ENCODE data around the gene ISCU. TPM values are rescaled to one million over a fixed set of nuclear protein-coding genes. Genes with fewer than 3 reads are reported as not detected.

Gene ISCU
- total RNA-seq, result 10 to 100 TPM; 57.5 to 60.9 TPM

DNA sequence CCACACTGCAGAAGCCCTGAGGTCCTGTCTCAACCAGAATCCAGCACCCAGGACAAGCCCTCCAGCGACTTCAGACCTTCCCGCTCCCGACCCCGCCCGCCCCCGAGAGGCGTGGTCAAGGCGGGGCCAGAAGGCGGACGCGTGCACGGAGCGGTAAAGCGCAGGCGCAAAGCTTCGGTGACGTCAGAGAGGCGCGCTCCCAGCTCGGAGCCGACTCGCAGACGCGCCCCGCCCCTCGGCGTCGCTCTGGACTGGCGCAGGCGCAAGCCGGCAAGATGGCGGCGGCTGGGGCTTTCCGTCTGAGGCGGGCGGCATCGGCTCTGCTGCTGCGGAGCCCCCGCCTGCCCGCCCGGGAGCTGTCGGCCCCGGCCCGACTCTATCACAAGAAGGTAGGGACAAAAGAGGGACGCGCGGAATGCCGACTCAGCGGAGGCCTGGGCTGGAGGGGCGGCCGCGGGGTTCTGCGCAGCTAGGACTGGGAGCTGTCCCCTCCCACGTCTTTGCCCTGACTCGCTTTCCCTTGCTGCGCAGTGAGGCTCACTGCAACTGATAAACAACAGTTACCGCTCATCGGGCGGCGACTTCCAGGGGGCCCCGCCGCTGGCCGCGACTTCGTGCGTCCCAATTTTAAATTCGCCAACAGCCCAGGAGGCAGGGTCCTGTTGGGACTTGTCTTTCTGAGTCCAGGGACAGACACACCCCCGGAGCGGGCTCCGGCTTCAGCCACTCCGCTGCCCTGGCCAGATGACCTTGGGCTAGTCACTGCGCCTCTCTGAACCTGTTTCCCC, at the start of gene ISCU:
Gene ISCU, plus strand, starts transcription at position 249 of the 788 bp plus-strand sequence. Its CDS starts 27 bp downstream, at position 276.

DNA sequence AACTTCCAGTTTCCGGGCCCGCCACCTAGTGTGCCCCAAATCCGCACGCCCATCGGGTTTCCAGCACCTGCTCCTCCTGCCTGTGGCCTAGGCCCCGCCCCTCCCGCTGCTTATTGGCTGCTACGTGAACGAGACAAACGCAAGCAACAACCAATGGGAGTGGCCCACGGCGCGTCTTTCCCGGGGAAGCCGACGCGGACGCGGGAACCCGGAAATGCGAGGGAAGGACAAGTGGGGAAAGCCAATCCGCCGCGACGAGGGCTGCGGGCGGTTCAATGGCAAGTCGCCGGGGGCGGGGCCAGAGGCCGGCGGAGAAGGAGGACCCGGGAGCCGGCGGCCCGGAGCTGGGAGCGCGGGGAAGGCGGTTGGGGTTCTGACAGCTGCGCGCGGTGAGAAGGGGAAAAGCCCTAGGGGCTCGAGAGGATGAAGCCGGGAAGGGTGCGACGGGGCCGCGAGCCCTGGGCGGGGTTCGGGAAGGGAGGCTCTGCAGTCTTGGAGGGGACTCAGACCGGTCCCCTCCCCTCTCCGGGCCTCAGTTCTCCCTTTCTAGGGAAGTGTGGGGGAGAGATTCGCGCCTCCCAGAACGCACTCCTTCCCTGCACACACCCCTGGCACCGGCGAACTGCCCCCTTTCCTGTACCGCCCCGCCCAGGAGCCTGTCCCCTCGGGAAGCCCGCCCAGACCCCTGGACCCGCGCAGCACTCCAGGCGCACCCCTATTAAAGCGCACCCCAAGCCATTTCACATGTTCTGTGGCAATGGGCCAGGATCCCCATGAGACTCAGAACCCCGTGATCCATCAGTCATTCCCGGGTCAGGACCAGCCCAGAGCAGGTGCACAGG, 47.2 kb upstream of the ISCU start, which contains the start of gene FICD:
Gene FICD, plus strand, starts transcription at position 305 of the 842 bp plus-strand sequence. CDS start 1,696 bp downstream, outside the sequence.

DNA sequence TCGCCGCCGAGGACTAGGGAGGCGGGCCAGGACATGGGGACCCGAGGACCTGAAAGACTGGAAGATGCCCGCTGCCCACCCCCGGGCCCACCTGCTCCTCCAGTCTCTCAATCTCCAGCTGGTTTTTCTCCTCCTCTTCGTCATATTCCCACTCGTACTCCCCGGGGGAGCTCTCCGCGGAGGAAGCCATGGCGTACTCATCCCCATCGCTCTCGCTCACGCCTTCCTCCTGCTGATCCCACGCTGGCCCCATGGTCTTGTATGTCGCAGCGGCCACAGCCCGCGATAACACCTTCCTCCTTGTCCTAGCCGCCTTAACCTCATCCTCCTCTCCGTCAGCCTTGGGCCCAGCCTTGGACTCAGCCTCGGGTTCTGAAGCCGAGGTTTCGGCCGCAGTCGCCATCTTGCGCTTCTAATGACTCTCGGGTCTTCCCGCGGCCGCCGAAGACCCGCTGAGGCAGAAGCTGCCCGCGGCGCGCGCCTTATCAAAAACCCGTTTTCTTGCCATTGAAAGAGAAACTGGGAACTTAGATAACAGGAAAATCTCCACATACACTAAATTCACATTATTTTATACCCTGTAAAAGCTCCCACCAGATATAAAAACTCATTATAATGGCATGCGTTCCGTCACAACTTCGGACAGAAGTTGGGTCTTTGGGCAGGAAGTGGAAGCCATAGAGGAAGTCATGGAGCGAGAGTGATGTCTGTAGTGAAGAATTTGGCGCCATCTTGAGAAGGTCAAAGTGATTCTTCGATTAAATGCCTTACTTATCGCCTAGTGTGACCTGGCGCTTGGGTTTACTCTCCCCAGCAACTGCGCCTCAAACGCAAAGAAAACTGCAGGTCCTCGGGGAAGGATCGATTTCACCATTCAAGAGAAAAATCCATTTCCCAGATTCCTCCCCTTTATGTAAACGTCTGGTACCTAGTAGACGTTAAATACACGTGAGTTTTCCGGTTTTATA, 1.4 kb upstream of the ISCU start, which contains the start of gene SART3:
Gene SART3, minus strand, starts transcription at position 422 of the 968 bp plus-strand sequence. Its CDS starts 19 bp downstream, at position 403.

DNA sequence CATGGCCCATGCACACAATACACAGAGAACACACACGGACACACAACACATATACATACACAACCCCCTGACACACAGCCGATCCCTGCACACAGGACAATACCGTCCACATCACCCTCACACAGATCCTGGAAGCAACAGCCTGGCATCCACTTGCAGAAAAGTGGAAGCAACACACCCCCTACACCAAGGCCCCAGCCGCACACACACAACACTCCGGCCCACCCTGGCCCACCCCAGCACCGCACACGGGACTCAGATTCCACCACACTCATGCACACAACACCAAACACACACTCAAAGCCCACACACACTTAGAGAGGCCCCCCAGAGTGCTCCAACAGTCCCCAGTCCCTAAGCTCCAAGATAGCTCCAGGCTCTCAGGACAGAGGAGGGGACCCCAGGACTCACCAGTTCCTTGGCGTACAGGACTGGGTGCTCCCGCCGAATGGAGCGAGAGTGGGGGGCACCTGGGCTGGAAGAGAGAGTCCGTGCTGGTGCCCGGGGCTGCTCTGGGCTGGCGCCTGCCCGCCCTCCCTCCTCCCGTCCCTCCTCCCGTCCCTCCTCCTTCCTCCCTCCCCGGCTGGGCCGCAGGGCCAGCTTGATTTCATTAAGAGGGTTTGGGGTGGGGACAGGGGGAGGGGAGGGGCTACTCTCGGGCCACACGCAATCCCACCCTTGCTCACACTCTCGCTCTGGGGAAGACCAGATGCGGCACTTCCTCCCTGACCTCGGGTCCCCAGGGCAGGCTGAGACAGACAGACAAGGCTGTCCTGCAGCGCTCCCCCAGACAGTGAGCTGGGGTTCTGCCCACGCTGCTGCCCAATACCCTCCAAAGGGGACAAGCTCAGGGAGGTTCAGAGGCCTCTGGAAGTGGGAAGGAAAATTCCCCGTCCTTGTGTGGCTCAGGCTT, 35.4 kb downstream of the ISCU start, which contains the start of gene TMEM119:
Gene TMEM119, minus strand, starts transcription at position 526 of the 913 bp plus-strand sequence. CDS start 5,701 bp downstream, outside the sequence.

Other genes with a start within 250 kb of the ISCU start
- gene CMKLR1, start 223.3 kb upstream of the ISCU start, total RNA-seq, result not detected
- gene FICD, start 47.3 kb upstream of the ISCU start, total RNA-seq, result 1 to 10 TPM; 6.0 to 6.4 TPM
- 10 to 100 TPM; 59.9 to 64.9 TPM for gene SART3, start 1.4 kb upstream of the ISCU start, total RNA-seq
- gene TMEM119, start 35.5 kb downstream of the ISCU start, total RNA-seq, result under 1 TPM; 0.53 to 0.63 TPM
- 100 to 1,000 TPM; 224 to 229 TPM for gene SELPLG, start 71.3 kb downstream of the ISCU start, total RNA-seq
- gene CORO1C, start 168.9 kb downstream of the ISCU start, total RNA-seq, result 10 to 100 TPM; 16.4 to 18.4 TPM

Measured in activated naive CD4-positive, alpha-beta T cell treated with anti-CD3 and anti-CD28 coated beads, Interleukin-2, amount 10 ng/mL, durations not matched to agents 5 hours and 36 hours (primary cell).